ENCODE measurements around the gene IDI2. TPM values are rescaled to one million over a fixed set of nuclear protein-coding genes. Genes with fewer than 3 reads are reported as not detected.

The IDI2 gene
- total RNA-seq, 1 experiment from 2014 or later = not detected

DNA sequence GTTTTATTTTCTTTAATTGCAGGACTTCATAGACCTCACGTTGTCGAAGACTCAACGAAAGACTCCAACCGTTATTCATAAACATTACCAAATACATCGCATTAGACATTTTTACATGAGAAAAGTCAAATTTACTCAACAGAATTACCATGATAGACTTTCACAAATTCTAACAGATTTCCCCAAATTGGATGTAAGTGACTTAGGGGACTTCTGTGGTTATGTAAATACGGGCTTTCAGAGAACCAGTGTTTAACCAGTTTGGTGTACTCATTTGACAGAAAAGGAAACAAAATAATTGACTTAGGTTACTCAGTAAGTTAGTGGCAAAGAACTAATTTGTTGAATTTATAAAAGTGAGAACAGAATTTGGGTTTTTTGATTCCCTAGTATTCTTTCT lies 33.2 kb downstream of the IDI2 start:
- H3K36me3 ChIP-seq (ENCODE audit: control insufficient read depth in 1 of 2, insufficient read depth in 2 of 2, low read length in 2 of 2) = peaks cover 37 to 68% of the 10 kb centered on the region in 2 experiments; a peak in 3 of 4 replicates
- no peak overlapping the region for H3K27ac ChIP-seq (ENCODE audit: low read depth, low read length)
- ATAC-seq (no peak), DNase-seq (ENCODE audit: low read depth, low spot score) (no peak)
- H3K4me3 ChIP-seq (replicated peaks in 1 of 2; ENCODE audit: low read depth in 1 of 2, low read length in 2 of 2) = no peak overlapping the region
- no peaks in the 10 kb centered on the region for H3K9me2 ChIP-seq (ENCODE audit: insufficient read depth)
- RAD21 ChIA-PET (ENCODE audit: low non-redundant PET in 1 of 2, low total read pairs in 2 of 2, uncharacterized antibody in 2 of 2, unreplicated experiment in 2 of 2) = no interaction called here
- peaks cover 37% of the 10 kb centered on the region; the same call in 1 of the 2 replicates for H4K20me1 ChIP-seq (ENCODE audit: insufficient read depth)
- H2AFZ ChIP-seq (ENCODE audit: low read depth, low read length, poor library complexity, severe bottlenecking) = no peak overlapping the region
- CTCF ChIA-PET = no interaction called here
- TF ChIP-seq YY1 (IDR thresholded peaks at IDR 0.05; ENCODE audit: extremely low read depth, insufficient replicate concordance, low read depth, low read length) (no peak), SIN3A (IDR thresholded peaks at IDR 0.05; ENCODE audit: low read depth) (no peak), CEBPB (IDR thresholded peaks at IDR 0.05; ENCODE audit: low read depth) (no peak), EZH2 (IDR thresholded peaks at IDR 0.05) (no peak), POLR2A (IDR thresholded peaks at IDR 0.05; ENCODE audit: borderline replicate concordance, extremely low read depth, insufficient read depth, insufficient read length) (no peak)
- TF ChIP-seq, protein P1, sequence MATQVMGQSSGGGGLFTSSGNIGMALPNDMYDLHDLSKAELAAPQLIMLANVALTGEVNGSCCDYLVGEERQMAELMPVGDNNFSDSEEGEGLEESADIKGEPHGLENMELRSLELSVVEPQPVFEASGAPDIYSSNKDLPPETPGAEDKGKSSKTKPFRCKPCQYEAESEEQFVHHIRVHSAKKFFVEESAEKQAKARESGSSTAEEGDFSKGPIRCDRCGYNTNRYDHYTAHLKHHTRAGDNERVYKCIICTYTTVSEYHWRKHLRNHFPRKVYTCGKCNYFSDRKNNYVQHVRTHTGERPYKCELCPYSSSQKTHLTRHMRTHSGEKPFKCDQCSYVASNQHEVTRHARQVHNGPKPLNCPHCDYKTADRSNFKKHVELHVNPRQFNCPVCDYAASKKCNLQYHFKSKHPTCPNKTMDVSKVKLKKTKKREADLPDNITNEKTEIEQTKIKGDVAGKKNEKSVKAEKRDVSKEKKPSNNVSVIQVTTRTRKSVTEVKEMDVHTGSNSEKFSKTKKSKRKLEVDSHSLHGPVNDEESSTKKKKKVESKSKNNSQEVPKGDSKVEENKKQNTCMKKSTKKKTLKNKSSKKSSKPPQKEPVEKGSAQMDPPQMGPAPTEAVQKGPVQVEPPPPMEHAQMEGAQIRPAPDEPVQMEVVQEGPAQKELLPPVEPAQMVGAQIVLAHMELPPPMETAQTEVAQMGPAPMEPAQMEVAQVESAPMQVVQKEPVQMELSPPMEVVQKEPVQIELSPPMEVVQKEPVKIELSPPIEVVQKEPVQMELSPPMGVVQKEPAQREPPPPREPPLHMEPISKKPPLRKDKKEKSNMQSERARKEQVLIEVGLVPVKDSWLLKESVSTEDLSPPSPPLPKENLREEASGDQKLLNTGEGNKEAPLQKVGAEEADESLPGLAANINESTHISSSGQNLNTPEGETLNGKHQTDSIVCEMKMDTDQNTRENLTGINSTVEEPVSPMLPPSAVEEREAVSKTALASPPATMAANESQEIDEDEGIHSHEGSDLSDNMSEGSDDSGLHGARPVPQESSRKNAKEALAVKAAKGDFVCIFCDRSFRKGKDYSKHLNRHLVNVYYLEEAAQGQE (IDR thresholded peaks at IDR 0.05; ENCODE audit: low read depth) = no peak
- TF ChIP-seq, protein P2, sequence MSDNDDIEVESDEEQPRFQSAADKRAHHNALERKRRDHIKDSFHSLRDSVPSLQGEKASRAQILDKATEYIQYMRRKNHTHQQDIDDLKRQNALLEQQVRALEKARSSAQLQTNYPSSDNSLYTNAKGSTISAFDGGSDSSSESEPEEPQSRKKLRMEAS (IDR thresholded peaks at IDR 0.05) = no peak
- TF ChIP-seq, protein P3, sequence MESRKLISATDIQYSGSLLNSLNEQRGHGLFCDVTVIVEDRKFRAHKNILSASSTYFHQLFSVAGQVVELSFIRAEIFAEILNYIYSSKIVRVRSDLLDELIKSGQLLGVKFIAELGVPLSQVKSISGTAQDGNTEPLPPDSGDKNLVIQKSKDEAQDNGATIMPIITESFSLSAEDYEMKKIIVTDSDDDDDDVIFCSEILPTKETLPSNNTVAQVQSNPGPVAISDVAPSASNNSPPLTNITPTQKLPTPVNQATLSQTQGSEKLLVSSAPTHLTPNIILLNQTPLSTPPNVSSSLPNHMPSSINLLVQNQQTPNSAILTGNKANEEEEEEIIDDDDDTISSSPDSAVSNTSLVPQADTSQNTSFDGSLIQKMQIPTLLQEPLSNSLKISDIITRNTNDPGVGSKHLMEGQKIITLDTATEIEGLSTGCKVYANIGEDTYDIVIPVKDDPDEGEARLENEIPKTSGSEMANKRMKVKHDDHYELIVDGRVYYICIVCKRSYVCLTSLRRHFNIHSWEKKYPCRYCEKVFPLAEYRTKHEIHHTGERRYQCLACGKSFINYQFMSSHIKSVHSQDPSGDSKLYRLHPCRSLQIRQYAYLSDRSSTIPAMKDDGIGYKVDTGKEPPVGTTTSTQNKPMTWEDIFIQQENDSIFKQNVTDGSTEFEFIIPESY (IDR thresholded peaks at IDR 0.05; ENCODE audit: extremely low read depth, insufficient replicate concordance, low read length) = no peak
- H3K9me3 ChIP-seq (ENCODE audit: control insufficient read depth in 1 of 2, insufficient read depth in 1 of 2, low read depth in 1 of 2, low read length in 2 of 2) = no peaks in the 10 kb centered on the region
- H3K27me3 ChIP-seq (ENCODE audit: insufficient read depth, low read length) = no peaks in the 10 kb centered on the region
- POLR2A ChIA-PET = no interaction called here
- no peak overlapping the region for H3K9ac ChIP-seq (ENCODE audit: low read length)
- H3K4me2 ChIP-seq (ENCODE audit: low read length) = no peak overlapping the region
- intact Hi-C loops (cut with micrococcal nuclease) = no loop called here
- peaks cover 4 to 12% of the 10 kb centered on the region in 2 experiments for H3K4me1 ChIP-seq (ENCODE audit: control insufficient read depth in 1 of 2, insufficient read depth in 2 of 2, low read length in 2 of 2)
- no TSS peak for BruUV-seq (replicated peaks)
- peaks cover 100% of the 10 kb centered on the region for H3K79me2 ChIP-seq (ENCODE audit: insufficient read depth, low read length)
